AG09319 (cell line): Measurements from ENCODE around the gene KLC4.

Experiments
- DNase-seq: peaks from one replicate; pipeline ENCODE4 v3.0.0-alpha.2; 2010; ENCODE audit warnings: low read depth; ENCODE audit errors: extremely low read depth
- TF ChIP-seq, protein P1 (sequence below): IDR thresholded peaks from 2 replicates; pipeline ENCODE4 v1.5.1; 2011; ENCODE audit warnings: low read depth, mild to moderate bottlenecking, inconsistent platforms, low read length, moderate library complexity

Gene KLC4

DNA sequence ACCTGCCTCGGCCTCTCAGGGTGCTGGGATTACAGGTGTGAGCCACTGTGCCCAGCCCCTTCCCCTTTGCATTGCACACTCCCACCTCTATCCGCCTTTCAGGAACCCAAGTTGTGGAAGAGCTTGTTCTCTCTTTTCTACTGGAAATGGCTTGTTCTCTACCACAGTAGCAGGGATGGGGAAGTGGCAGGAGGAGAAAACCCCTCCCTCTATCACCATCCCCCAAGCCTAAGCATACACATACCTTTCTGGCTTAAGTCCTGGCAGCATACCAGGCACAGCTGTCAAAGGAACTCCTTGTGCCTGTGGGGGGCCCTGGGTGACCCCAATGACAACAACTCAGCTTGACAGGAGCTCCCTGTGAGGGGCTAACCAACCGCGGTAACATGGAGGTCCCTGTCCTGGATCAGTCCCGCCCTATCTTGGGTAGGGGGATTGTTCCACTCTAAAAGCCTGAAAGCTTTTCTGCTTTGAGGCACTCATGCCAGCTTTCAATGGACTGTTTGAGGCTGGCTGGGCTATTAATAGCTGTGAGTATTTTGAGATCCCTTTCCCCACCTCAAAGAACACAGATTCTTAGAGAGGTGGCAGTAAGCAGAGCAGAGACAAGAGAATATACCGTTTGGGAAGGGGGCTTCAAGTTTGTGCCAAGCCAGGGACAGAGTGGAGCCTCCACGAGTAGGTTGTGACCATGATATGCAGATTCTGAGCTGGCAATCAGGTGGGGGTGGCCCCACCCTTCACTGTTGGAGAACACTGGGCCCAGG, 43.1 kb upstream of the KLC4 start:
- no peak for DNase-seq
- TF ChIP-seq, protein P1, sequence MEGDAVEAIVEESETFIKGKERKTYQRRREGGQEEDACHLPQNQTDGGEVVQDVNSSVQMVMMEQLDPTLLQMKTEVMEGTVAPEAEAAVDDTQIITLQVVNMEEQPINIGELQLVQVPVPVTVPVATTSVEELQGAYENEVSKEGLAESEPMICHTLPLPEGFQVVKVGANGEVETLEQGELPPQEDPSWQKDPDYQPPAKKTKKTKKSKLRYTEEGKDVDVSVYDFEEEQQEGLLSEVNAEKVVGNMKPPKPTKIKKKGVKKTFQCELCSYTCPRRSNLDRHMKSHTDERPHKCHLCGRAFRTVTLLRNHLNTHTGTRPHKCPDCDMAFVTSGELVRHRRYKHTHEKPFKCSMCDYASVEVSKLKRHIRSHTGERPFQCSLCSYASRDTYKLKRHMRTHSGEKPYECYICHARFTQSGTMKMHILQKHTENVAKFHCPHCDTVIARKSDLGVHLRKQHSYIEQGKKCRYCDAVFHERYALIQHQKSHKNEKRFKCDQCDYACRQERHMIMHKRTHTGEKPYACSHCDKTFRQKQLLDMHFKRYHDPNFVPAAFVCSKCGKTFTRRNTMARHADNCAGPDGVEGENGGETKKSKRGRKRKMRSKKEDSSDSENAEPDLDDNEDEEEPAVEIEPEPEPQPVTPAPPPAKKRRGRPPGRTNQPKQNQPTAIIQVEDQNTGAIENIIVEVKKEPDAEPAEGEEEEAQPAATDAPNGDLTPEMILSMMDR, result no peak

DNA sequence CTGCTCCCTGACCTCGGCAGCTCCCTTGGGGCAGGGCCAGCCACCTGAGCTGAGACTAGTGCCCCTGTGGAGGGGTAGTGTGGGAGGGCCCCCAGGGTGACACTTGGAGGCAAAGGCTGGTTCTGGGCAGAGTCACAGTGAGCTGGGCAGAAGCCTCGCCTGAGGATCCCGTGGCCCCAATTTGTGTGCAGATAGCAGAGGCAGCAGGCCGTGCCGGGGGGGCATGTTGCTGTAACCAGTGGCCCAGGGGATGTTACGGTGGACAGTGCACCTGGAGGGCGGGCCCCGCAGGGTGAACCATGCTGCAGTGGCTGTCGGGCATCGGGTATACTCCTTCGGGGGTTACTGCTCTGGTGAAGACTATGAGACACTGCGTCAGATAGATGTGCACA, 42.5 kb upstream of the KLC4 start:
- TF ChIP-seq, protein P1, result no peak
- no peak for DNase-seq

DNA sequence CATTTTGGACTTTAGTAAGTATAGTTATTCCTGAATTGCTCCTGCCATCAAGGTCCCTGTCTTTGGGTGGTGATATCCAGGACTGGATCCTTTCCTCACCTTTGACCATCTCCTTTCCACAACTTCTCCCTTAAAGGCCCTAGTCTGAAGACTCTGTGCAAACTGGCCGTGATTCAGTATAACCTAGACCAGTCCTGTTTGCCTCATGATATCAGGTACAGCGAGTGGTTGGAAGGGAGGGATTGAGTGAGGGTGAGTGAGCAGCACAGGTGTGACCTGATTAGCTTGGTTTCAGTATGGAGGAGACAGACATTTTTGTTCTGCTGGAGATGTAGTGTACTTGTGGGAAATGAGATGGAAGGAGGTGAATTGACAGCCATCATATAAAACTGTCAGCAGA, 40.3 kb upstream of the KLC4 start:
- no peak for DNase-seq
- TF ChIP-seq, protein P1, result no peak

DNA sequence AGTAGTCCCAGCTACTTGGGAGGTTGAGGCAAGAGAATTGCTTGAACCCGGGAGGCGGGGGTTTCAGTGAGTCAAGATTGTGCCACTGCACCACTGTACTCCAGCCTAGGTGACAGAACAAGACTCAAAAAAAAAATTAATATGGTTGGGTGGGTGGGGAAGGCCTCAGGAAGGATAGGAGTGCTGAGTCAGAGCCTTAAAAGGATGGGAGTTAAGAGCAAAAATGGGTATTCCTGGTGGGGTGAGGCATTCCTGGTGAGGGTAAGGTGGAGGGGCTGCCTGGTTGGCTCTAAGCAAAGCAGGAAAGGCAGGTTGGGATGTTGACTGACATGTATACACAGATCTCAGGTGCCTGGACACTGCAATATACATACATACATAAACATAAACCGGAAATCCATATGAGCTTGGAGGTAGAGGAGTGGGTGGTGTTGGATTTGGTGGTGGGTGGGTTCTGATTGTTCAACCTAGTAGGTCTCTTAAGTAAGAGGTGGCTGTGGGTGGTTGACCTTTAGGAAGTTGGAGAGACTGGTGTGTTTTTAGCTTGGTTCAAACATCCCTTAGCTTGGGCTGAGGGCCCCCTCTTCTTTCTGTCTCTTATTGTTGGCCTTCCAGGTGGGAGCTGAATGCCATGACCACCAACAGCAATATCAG, 39.3 kb upstream of the KLC4 start:
- DNase-seq, result no peak
- TF ChIP-seq, protein P1, result no peak

DNA sequence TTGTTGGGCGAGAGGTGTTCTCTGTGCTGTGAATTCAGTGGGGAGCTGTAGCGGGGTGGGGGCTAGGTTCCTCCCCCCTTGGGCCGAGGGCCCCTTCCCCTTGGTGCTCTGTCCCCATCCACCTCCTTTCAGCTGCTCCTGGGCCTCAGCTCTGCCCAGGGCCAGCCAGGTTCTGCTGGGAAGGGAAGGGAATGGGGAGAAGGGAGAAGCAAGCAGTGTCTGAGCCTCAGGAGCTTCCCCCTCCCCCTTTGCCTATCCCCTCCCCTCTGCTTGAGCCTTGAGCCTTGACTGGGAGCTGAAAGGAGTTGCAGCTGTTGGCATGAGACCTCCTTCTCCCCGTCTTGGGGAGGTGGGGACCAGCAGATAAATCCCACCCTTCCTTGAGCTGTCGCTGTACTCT, 38.6 kb upstream of the KLC4 start:
- TF ChIP-seq, protein P1, result no peak
- DNase-seq, result no peak

- DNase-seq, result no peak
- TF ChIP-seq, protein P1, result no peak
These were observed 38.0 kb upstream of the KLC4 start, which contains the start of gene RRP36 for GRCh38 chr6:43021270-43022047. Gene RRP36 (plus strand): TSS chr6:43021623. CDS start chr6:43021655, 32 bp downstream.

- DNase-seq, result no peak
- TF ChIP-seq, protein P1, result no peak
These were observed 35.0 kb upstream of the KLC4 start for GRCh38 chr6:43024436-43024835.
